HK-2 (cell line): ENCODE measurements around the gene CAB39L.

Experiments used
- DNase-seq: peaks from one replicate; pipeline ENCODE4 v3.0.0-alpha.2; 2018; ENCODE audit not compliant: unreplicated experiment

CAB39L gene

DNA sequence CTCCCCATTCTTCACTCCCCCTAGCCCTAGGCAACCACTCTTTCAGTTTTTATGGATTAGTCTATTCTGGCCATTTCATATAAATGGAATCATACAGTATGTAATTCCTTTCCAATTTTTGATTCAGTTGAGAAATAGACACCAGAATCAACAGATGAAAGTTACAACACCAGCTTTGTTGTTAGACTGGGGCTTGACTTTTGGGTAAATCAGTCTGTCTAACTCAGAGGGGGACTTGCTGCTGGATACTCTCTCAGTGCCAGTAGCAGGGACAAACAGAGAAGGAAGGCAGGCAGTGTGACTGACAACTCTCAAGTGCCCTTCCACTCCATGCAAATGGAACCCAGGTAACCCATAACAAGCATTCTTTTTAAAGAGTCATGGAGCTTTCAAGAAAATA, 155.4 kb downstream of the CAB39L start:
- DNase-seq = no peak

DNA sequence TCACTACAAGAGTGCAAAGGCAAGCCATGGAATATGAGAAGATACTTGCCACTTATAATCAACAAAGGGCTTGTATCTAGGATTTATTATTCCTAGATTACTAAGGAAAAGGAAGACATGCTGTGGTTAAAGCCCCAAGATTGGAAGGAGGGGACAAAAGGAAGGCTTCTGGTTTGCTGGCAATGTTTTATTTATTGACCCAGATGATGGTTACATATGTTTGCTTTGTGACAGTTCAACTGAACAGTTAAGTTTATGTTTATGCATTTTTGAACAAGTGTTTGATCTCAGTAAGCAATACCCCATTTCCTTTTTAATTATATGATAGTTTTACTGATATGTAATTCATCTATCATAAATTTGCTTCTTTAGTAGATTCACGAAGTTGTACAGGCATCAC, 155.9 kb downstream of the CAB39L start:
- DNase-seq = no peak

DNA sequence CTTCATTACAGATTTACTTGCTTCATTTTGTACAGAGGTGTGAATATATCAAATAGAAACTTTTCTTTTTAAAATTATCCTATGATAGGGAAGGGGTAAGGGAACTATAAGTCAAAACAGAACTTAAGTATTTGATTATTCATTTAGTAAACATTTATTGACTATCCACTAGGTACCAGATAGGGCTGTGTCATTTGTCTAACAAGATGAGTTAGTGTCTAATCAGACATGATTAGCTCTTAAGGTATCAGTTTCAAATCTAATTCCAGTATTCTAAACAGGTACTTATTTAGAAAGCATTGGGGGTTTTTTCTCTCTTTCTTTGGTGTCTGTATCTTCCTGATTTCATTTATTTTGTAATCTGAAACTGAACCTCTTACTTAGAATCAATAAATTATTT, 164.0 kb downstream of the CAB39L start:
- DNase-seq = no peak

DNA sequence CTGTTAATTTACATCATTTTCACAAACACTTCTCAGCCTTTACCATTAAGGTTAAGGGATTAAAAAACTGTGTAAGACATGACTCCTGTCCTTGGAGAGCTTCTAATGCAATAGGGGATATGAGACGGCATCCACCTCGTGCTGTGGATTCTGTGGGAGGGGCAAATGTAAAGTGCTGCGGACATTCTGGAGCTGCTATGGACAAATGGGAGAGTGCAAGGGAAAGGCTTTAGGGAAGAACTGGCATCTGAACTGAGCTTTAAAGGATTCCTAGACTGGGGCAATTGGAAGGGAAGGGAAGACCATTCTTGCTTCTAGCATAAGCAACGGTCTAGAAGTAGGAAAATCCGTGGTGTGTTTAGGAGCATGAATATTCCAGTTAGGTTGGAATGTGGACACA, 164.8 kb downstream of the CAB39L start:
- DNase-seq = no peak

DNA sequence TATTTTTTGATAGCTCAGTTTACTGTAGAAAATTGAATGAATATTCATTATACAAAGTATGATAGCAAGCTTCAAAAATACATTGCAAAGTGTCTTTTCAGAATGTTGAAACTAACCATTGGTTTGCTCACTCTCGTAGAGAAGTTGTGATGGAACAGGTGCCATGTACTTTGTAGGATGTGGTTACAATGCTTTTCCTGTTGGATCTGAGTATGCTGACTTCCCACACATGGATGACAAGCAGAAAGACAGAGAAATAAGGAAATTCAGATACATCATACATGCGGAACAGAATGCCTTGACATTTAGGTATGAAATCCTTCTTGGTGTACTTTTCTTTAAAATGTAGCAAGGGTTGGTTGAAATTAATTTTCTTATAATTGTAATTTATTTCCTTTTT, 165.7 kb downstream of the CAB39L start:
- no peak for DNase-seq

DNA sequence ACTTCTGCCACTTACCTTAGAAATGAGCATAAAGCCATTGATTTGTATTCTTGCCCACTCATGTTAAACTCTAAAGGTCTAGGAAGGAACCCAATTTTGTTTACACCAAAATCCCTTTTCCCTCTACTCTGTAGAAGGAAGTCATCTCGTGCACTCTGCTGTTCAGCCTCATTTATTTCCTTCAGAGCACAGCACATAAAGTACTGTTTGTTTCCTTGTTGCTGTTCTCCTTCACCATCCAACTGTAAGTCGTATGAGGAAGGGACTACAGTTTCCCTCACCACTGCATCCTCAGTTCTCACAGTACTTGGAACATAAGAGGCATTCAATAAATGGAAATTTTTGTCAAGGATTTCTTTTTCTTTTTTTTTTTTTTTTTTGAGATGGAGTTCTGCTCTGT, 171.6 kb downstream of the CAB39L start:
- no peak for DNase-seq

DNA sequence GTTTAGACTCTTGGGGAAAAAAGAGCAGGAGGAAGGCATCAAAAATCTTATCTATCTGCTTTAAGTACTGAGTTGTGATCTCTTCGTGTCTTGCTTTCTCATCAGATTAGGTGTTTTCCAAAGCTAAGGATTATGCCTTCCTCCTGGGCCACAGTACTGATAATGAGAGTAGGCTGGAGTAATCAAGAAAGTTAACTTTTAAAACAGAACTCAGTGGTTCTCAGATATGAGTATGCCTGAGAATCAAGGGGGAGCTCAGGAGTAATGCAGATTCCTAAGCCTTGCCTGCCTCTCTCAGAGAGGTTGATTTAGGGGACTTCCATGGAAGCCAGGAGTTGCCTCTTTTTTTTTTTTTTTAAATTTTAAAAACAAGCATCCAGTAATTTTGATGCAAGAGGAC, 172.6 kb downstream of the CAB39L start:
- DNase-seq = no peak

DNA sequence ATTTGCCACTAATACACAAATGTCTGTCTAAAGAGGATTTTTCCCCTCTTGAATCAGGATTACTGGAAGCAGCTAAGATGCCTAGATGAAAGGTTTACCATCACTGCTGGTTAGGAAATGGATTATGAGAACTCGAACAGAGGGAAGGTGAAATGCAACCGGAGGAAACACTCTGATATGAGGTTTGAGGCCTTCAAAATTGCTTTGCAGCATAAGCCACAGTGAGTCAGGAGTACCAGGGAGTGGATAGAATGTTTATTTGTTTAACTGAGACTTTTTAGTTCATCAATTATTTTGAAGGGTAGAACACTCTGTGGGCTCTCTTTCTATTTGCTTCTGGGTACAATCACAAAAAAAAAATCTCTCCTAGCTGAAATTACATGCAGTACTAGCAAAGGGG, 178.0 kb downstream of the CAB39L start:
- no peak for DNase-seq

DNA sequence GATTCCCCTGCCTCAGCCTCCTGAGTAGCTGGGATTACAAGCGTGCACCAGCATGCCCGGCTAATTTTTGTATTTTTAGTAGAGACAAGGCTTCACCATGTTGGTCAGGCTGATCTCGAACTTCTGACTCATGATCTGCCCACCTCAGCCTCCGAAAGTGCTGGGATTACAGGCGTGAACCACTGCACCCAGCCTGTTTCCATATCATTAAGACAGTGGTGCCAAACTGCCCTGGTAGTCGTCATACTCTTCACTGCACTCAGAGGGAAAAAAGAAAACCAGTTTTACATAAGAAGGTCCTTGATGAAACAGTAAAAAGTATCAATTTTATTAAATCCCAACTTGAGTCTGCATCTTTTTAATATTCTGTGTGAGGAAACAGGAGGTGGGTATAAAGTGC, 181.2 kb downstream of the CAB39L start:
- DNase-seq = no peak

DNA sequence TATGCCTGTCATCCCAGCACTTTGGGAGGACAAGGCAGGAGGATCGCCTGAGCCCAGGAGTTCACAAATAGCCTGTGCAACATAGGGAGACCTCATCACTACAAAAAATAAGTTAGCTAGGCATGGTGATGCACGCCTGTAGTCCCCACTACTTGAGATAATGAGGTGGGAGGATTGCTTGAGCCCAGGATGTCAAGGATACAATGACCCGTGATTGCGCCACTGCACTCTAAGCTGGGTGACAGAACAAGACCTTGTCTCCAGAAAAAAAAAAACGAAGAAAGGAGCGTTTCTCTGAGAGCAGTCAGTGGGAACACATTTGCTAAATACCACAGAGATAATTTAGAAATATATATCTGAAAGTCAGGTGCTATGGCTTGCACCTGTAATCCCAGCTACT, 184.3 kb downstream of the CAB39L start:
- DNase-seq = no peak
